HuH-7.5 (cell line): ENCODE results near the gene RALGPS1.
"Not testable (repeated sequence)": the region's sequence is repeated elsewhere in the genome, so short reads cannot be mapped to it uniquely, and the experiment has no call there.

Source experiments
- DNase-seq: peaks from one replicate; pipeline ENCODE4 v3.0.0; 2011; ENCODE audit warnings: low spot score

Gene RALGPS1

DNA sequence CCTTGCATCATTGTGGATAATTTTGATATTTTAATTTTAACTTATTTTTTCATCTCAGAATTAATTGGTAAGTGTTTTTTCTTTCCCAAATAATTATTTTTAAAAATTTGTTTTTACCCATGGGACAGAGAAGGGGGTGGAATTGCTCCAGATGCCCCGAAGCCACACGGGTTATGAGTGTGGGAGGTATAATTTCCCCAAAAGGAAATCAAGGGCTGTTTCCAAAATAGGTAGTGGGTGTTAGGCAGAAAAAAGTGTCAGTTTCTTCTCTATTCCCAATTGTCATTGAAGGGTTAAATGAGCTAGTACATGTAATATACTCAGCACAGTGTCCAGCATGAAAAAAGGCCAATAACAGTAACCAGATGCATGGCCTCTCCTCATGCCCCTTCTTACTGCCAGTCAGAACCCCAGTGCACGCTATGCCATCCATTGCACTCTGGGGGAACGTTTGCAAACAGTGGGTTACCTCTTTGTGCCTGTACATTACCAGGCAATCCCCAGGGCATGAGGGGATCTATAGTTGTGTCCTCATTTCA, 244.3 kb downstream of the RALGPS1 start:
- no peak for DNase-seq

DNA sequence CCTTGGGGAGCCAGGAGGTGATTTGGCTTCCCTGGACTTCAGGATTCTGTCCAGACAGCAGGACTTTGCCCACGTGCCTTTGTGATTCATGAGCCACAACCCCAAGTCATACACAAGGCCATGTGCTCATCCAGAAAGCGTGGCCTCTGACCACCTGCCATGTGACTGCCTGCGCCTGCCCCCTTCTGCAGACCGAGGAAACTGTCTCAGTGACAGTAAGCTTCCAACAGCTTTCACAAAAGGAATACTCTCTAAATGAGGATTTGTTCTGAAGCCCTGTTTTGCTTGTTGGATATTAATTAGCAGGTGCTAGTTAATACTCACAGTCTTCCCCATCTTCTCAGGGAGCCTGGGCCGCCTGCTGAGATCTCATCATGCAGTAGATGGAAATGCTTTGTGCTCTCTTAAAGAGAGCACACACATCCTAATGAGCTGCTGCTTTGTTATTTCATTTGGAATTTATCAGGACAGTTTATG, 244.8 kb downstream of the RALGPS1 start:
- DNase-seq, result peak; percentile 42

DNA sequence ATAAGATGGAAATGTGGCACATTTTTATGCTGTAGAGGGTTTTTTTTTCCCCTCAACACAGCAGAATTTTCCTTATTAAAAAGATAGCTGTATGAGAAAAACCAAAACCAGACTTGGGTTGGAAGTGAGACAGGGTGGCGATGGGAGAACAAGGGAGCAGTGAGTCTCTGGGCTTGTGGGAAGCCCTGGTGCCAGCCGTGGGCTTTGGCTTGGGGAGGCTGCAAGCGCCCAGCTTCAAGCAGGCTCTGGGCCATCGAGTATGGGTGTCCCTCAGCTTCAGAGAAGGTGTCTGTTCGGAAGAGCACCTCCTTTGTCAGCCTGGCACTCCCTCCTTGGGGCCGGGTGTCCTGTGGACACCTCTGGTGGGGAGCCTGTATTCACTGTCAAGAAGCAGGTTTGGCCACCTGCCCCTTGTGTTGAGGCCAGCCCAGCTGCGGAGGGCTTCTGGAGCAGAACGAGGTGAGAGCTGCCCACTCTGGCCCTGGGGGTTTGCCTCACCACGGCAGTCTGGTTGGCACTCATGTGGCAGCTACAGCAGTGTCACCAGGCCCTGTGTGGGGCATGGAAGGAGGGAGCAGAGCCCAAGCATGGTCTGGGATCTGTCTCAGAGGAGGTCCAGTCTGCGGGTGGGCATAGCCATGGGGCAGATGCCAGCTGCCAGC, 245.5 kb downstream of the RALGPS1 start:
- DNase-seq, result no peak

DNA sequence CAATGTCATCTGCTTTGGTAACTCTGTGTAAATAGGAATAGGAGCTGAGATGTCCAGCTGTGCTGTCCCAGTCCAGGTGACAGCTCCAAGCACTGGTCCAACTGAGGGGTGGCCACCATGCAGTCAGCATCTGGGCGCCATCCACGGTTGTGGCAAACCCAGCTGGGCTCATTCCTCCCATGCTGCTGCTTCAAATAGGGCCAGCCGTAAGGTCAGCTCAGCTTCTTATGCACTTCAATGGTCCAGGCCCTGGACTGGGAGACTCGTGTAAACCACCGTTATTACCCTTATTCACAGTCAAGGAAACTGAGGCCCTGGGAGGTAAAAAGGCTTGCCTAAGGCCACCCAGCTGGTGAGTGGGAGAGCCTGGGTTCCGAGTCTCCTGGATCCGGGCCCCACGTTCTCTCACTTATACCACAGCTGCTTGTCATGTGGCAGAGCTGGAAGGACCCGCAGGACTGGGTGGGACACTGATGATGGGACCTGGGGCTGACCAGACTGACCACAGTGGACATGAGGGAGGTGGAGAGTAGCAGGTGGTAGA, 246.6 kb downstream of the RALGPS1 start:
- DNase-seq, result no peak

DNA sequence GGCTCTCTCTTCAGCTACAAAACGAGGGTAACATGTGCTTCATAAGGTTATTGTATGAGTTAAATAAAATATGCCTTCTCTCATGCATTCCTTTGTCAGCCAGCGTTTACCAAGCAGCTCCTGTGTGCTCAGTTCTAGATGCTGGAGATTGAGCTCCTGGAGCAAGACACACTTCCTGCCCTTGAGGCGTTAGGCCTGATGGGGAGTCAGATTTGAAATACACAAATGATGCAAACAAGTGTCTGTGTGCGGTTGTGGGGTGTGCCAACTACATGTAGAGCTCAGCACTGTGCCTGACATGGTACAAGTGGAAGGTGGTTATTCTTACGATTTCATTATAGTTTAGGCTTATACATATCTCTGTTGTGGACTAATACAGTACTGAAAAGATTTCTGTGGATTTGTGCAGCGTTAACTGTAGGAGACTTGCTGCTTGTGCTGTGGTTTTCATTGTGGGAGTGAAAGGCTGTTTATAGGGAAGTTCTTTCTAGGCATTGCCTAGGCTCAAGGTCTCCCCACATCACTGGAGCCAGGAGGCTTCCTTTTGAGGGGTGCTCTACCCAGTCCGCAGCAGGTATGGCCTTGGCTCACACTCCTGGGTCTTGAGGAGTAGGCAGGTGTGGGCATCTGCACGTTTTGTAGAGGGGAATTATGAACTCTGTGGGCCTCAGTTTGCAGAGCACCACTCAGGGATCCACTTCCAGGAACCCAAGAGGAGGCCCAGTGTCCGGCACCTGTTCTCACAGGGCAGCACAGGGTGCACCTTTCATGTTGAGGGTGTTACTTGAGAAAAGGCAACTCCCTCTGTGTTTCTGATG, 247.7 kb downstream of the RALGPS1 start:
- no peak for DNase-seq

DNA sequence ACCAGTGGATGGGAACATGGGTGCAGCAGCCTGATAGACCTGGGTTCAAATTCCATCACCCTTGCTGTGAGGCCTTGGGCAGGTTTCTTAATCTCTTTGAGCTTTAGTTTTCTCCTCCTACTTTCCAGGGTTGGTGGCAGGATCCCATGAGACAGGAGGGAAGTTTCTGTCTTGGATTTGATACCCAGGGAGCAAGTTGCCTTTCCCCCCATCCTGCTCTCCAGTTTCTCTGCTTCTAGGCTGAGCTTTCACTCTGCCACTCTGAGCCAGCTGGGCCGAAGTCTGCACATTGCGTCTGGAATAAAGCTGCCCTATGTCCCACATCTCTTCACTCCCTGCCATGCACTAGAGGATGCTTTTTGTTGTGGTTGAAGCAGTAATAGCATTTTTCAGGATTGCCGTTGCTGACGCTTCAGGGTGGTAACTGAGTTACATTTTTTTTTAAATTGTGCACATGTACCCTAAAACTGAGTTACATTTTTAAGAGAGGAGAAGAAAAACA, 248.3 kb downstream of the RALGPS1 start:
- no peak for DNase-seq

DNA sequence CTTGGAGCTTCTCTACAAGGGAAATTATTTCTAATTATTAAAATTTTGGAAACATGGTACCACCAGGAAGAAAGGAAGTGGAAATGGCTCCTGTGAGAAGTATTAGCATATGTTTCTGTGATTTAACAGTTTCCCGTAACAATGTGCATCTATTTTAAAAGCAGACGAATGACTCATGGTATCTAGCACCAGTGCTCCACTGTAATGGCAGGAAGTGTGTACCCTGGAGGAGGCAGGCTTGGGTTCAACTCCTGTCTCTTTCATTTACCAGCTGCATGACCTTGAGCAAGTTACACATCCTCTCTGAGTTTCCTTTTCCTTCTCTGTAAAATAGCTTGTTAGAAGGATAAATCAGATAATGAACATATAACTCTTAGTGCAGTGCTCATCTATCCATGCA, 248.8 kb downstream of the RALGPS1 start:
- no peak for DNase-seq

DNA sequence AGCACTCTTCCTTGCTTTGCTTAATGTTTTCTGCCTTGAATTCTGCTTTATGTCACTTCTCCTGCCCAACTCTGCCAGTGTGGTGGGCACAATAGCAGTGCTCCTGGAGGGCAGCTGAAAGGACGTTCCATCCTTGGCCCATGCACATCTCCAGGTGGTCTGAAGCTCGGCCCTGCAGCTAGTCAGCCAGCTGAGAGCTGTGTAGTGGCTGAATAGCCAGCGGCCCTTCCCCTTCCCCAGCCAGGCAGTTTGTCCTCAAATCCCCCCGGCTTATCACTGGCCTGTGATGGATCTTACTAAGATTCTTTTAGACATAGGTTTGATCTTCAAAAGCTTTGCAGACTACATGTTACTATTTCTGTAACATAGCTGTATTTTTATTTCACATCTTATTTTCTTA, 250.5 kb downstream of the RALGPS1 start:
- no peak for DNase-seq

DNA sequence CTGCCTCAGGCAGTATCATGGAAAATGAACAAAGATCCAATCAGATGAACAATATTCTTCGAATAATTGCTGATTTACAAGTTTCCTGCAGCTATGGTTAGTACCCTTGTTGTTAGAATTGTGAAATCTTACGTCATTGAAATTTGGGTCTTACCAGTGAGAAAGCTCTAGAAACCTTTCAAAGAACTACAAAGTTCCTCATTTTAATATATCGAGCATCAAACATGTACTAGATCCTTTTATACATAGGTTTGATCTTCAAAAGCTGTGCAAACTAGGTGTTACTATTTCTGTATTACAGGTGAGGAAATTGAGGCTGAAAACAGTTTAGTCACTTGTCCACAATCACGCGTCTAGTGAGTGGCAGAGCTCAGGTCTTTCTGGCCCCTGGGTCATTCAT, 251.5 kb downstream of the RALGPS1 start:
- no peak for DNase-seq

DNA sequence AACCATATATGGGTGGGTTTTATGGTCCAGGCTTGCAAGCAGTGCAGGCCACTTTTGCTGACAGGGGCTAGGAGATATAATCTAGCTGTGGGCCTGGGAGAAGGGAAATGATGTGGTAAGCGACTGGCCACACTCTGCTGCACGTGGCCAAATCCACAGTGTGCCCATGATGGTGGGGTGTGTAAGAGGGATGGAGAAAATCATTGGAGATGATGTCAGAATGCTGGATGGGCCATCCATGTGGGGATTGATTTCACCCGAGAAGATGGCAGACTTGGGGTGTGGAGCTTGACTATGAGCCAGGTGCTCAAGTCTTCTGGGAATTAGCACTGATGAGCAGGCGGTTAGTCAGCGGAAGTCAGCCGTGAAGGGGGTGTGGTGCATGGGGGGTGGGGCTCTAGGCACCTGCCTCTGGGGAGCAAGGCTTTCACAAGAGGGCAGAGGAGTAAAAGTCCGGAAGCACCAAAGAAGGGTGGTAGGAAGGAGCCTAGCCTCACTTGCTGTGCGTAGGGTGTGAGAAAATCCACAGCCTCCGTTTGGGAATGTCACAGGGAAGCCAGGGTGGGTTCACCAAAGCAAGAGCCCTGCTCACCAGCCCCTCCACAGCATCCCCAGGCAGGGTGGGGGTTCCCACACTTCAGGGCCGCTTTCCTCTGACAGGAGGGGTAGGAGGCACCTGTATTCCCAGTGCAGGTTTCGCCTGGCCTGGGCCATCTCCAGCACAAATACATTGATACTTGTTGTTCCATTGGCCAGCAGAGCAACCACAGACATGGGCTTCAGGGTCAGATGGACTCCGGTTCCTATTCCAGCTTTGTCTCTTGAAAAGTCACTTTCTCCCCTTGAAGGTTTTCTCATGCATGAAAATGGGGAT, 252.3 kb downstream of the RALGPS1 start:
- no peak for DNase-seq

DNA sequence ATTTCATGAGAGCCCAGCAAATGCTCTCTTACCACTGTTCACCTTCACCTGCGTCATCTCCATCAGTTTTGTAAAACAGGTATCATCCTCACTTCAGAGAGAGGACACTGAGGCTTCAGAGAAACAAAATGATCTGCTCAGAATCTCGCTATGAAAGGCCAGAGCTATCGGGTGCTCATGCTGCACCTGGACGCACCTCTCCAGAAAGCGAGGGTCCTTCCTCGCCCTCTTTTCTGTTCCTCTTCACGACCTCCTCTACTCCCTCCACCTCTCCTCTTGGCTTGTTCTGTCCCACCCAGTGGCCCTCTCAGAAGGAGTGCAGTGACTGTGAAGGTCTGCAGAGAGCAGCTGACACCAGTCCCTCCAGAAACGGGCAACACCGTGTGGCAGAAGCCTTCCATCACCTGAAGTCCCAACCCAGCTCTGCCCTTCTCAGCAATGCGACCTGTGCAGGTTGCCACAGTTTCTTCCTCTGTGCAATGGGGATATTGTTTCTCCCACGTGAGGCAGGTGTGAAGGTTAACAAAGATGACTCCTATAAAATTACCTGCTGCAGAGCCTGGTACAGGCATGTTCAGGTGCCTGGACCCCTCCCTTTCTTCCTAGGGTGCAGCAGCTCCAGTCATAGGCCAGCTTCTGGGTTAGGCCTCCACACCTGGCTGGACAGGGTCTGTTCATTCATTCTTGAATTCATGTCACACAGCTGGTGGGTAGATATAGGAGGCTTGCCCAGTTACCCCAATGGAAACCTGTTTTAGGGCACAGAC, 253.2 kb downstream of the RALGPS1 start:
- no peak for DNase-seq

DNA sequence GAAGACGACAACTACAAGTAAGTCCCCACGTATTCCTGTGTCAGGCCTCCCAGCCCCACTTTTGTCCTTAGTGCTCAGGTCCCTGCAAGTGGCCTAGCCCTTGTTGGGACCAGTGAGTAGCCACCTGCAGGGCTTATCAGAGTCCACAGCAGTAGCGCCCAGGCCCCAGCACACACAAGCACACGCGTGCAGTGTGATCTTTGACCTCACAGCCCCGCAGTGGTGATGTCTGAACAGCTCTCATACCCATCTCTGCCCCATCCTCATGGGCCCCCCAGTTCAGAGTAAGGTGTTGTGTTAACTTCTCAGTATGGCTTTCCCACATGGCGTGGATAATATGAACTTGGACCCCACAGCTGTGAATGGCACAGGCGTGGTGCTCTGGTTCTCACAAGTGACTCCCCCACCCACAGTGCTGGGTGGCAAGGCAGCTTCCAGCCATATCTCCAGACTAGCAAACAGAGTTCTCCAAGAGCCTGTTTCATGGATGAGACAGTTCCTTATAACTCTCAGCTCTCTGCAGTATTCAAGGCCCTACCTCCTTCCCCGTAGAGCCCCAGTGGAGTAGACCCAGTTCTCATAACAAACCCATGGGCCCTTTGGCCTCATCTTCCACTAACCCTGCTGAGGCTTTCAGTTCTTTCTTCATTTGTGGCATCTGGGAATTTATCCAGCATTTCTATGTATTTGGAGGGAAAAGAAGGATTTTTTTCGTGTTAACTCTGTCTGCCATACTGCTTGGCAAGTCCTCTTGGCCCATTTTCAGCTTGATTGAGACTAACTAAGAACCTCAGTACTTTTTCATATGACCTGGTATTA, 254.4 kb downstream of the RALGPS1 start:
- DNase-seq, result no peak

DNA sequence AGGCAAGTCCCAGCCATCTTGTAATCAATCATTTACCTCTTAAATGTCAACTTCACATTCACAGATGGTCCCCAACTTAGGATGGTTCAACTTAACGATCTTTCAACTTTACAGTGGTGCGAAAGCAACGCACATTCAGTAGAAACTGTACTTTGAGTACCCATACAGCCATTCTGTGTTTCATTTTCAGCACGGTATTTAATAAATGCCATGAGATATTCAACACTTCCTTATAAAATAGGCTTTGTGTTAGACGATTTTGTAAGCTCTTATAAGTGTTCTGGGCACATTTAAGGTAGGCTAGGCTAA, 254.9 kb downstream of the RALGPS1 start:
- no peak for DNase-seq

DNA sequence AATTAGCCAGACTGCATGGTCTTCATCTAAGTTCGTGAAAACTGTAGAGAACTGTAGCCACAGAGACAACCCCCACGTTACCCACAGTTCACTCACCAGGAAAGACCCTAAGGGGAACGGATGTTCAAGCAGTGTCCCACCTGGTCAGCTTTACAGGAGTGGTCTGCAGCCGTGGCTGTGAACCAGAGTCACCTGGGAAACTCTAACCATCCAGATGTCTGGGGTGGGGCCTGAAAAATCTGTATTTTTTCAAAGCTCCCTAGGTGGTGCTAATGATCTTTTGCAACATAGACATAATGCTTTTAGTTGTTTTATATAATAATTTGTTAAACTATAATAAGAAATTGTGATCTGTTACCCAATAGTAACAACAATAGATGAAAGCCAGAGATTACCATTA, 255.5 kb downstream of the RALGPS1 start:
- no peak for DNase-seq

DNA sequence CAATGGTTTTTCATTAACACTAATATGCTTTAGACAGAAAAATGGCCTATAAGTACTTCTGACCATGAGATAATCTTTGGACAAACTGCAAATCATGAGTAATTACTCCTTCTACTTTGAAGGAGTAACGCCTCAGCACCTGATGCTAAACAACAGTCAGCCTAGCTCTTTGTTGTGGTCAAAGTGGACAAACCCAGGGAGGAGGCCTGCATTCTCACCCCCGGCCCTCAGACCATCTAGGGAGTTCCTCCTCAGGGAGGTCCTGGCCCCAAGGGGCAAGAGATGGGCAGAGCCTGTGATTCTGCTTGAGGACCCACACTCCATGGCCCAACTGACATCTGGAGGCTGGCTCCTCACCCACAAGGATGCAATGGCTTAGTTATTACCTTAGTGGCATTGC, 256.1 kb downstream of the RALGPS1 start:
- DNase-seq, result no peak

DNA sequence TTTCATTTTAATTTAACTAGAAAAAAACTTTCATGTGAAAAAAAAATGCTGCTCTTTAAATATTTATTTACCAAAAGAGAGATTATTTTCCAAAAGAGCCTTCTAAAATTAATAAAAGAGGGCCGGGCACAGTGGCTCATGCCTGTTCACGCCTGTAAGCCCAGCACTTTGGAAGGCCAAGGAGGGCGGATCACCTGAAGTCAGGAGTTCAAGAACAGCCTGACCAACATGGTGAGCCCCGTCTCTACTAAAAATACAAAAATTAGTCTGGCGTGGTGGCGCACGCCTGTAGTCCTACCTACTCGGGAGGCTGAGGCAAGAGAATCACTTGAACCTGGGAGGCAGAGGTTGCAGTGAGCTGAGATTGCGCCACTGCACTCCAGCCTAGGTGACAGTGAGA, 256.8 kb downstream of the RALGPS1 start:
- DNase-seq, result not testable (repeated sequence)

DNA sequence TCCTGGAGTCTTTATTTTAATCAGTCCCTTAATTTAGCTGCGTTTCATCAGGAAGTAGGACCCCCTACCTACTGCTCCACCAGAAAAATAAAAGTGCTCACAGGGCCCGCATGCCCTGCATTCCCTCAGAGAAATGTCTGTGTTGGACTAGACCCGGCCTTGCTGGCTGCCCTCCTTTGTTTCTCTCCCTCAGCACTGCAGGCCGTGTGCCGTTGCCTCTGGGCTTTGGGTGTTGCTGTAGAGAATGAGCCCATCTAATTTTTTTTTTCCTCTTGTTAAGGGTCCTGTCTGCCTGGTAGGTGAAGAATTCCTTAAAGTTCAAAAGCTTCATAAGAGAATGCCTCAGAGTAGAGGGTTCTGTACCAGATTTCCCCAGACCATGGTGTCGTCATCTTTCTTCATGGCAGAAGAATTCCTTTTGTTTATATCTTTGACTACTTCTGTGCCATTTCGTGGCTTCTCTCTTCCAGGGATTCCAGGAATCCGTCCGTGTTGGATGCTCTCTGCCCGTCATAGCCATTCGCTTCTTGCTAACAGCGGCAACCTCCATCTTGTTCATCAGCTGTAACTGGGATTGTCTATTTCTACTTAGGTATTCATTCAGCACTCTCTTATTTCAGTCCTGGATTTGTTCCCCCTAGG, 257.6 kb downstream of the RALGPS1 start:
- no peak for DNase-seq

DNA sequence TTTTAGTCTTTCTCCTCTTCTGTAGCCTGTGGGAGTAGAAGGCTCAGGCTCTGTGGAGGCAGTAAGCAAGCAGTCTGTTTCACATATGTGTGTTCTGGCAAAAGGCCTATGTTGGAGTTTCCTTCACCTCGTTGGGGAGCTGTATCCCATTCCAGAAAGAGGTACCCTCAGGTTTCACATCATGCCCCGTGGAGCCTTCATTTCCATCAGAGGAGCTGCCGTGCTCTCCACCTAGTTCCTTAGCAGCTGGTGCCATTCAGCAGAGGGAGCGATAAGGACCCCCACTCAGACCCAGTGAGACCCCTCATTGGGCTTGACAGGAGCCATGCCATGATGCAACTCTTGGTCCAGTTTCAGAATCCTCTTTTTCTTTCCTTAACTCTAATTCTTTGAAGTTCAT, 258.5 kb downstream of the RALGPS1 start:
- DNase-seq, result no peak

DNA sequence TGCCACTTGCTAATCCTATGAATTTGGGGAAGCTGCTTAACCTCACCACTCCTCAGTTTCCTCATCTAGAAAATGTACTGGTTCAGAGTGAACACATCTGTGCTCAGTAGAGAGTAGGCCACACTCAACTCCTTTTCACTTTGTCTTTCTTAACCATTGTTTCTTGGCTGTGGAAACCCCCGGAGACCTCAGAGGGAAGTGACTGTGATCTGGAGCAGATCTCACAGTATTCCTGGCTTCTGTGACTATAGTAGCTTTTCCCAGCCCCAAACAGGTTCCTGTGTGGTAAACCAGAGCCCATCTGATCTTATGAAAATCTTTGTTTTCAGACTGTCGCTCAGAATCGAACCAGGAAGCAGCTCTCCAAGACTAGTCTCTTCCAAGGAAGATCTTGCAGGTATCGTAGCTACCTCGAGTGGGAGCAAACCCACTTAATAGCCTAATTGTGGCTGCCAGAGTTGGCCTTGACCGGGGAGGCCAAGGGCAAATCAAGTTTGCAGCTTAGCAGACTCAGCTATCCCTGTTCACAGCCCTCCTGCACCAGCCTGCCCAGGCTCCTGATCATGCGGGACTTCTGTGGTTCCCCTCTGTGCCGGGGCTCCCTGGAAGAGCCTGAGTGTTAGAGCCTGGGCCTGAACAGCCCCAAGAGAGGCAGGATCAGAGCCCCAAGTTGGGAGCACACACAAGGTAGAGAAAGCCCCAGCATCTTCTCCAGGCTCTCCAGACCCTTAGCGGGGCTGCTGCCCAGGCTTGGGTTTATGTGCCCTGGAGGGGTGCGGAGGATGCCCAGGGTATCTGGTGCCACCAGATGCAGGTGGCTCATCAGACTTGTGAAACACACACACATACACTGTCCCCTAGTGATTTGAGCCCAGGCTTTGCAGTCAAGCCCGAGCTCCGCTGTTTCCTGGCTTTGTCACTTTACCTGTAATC, 260.1 kb downstream of the RALGPS1 start:
- DNase-seq, result no peak
